Putamen (tissue), 1 donor: ENCODE measurements around the gene AUH.
A peak's percentile ranks its signal among the peaks of the same experiment; 100 is the strongest.
"Not testable (repeated sequence)": the region's sequence is repeated elsewhere in the genome, so short reads cannot be mapped to it uniquely, and the experiment has no call there.

Experiments
- DNase-seq: peaks from one replicate; pipeline ENCODE4 v3.0.0-alpha.2; 2016; ENCODE audit warnings: low spot score

The AUH gene, protein sequence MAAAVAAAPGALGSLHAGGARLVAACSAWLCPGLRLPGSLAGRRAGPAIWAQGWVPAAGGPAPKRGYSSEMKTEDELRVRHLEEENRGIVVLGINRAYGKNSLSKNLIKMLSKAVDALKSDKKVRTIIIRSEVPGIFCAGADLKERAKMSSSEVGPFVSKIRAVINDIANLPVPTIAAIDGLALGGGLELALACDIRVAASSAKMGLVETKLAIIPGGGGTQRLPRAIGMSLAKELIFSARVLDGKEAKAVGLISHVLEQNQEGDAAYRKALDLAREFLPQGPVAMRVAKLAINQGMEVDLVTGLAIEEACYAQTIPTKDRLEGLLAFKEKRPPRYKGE

DNA sequence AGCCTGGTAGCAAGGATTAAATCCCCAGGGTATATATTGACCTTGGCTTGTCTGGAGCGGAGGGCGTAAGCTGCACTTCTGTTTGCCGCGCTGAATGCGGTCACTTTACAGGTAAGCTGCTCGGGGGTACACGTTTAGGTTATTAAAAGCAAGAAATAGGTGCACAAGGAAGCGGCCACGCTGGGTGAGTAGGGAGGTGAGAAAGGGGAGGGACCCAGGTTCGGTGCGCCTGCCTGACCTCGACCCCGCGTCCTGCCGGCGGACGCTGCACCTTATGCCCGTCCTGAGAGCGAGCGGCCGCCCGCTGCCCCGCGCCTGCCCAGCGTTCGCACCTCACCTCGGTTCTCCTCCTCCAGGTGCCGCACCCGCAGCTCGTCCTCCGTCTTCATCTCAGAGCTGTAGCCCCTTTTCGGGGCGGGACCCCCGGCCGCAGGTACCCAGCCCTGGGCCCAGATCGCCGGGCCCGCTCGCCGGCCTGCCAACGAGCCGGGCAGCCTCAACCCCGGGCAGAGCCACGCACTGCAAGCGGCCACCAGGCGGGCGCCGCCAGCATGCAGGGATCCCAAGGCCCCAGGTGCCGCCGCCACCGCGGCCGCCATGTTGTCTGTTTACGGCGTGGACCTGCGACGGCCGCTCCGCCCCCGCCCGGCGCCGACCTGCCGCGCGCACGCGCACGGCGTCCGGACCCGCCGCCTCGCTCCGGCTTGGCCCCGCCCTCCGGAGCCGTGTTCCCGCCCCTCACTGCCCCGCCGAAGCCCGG, at the start of gene AUH:
Gene AUH (minus strand): TSS at position 628 of the 760 bp plus-strand sequence. CDS start 29 bp downstream, at position 599.
- peak; percentile 85 for DNase-seq

DNA sequence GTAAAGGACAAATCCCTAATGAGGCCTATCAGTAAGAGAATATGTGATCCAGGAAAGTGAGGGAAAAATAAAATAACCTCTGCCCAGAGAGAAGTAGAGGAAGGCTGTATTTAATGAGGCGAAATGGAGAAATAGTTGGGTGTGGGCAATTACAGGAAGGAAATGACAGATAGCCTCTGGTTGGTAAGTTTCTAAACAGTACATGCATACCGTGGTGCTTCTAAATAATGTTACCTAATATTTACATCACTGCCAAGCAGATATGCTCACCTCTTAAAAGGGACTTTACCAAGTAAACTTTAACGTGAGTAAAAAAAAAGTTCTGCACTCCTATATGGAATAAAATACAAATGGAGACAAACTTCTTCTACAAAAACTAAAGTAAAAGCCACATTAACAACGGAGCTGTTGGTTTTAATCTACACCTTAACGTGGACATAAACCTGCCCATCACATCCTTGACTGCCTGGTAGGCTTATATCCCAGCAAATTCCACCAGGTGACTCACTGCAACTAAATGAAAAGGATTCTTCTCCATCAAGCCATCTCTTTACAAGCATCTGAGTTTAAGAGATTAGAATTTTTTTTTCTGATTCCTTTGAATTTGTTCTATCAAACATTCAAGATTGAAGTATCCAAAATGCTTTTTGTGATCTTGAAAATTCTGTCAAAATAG, 49.5 kb upstream of the AUH start:
- no peak for DNase-seq

DNA sequence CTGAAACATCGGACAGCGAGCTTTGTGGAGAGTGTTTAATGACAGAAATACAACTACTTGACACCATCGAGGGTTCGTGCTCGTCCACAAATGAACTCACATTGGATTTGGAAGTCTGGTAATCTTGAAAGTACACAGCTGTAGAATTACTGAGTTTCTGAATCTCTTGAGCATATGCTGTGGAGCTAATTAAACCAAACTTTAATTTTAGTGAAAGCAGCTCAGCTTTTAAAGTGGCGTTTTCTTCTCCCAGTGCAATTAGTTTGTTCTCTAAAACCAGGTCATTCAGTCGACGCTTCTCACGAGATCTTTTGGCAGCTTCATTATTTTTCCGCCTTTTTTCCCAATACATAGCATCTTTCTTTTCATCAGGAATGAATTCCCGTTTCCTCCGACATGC, 48.4 kb upstream of the AUH start:
- no peak for DNase-seq

DNA sequence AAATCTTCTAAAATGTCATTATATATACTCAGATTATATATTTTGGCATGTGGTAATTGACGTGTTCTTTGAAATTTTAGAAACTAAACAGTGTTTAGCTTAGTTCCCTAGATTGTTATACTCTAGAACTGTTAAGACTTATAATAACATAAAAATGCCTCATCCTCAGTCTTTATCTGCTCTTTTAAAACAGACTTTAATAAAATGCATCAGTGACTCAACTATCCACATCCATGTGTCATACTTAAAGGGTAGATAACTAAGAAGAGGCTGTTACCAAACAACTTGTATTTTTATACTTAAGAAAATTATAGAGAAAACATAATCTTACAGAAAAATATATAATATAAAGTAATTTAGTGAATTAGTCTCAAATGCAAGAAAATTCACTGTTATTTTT, 46.8 kb upstream of the AUH start:
- no peak for DNase-seq

DNA sequence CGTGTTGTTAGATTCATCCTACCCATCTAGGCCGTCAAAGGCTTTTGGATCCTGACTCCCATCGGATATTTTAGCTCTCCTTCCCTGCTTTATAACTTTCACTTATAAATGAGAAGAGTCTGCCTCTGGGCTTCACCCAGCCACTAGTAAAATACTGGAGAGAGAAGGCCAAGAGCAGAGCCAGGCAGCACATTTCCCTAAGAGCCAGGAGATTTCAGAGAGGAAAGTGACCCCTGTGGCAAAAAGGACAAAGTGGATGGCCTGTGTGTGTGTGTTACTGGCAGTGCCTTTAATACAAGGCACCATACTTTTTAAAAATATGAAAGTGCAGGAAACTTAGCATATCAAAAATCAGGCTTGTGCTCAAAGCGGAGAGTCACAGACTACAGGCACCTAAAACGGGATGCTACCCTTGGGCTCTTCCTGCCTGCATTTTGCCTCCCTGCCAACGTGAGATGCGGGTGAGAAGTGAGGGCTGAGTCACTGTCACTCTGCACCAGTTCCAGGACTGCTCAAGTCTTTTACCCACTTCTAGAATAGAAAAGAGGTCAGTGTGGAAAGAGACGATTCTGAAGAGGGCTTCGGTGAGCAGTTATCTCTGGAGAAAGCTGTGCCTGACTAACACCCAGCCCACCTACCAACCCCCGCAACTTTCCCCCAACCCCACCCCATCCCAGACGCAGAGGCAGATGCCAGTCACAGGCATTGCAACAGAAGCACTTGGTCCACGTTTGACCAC, 46.0 kb upstream of the AUH start:
- no peak for DNase-seq

DNA sequence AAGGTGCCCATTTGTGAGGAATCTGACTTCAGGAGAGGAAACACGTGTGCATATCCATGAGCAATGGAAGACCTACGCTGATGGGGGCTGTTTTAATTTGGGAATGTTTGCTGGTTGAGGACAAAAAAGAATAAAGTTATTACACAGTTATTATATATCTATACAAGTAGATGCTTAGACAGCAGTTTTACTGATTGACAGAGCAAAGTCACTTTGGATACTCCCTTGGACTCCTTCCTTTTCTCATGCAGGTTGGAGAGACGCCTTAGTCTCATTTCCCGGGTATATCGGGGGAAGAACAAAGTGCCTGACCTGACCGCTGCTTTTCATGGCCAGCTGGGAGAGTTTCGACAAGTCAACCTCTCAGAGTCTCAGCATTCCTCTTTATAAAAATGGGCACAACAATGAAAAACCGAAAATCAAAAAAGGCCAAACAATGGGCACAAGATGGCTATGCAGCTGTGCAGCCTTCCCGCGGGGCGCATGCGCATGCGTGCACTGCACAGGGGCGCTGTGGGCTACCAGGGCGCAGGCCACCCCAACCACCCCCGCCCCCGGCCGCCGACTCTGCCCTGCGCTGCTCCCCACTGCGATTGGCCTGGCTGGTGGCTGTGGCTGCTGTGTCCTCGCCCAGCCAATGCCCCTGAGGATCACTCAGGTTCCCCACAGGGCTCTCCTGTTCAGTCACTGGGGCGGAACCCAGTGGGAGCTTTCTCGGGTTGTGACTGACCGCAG, 43.8 kb upstream of the AUH start:
- DNase-seq: no peak

GRCh38 chr9:91403665-91404543, 42.2 kb upstream of the AUH start:
- DNase-seq: no peak

DNA sequence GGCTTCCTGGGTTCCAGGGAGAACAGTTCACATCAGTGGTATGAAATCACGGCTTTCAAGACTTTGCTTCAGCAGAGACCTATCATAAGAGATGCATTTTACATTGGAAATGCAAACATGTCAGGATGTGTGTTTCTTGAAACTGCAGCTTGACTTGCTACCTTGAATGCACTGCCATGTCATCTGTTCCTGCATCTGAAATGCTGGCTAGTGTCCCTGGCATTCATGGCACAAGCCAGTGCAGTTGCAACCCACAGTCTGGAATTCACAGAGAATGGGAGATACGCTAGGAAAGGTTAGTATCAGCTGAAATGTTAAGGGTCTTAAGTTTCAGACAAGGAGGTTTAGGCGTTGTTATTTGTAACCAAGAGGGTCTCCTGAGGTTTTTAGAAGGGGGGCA, 37.2 kb upstream of the AUH start:
- no peak for DNase-seq

DNA sequence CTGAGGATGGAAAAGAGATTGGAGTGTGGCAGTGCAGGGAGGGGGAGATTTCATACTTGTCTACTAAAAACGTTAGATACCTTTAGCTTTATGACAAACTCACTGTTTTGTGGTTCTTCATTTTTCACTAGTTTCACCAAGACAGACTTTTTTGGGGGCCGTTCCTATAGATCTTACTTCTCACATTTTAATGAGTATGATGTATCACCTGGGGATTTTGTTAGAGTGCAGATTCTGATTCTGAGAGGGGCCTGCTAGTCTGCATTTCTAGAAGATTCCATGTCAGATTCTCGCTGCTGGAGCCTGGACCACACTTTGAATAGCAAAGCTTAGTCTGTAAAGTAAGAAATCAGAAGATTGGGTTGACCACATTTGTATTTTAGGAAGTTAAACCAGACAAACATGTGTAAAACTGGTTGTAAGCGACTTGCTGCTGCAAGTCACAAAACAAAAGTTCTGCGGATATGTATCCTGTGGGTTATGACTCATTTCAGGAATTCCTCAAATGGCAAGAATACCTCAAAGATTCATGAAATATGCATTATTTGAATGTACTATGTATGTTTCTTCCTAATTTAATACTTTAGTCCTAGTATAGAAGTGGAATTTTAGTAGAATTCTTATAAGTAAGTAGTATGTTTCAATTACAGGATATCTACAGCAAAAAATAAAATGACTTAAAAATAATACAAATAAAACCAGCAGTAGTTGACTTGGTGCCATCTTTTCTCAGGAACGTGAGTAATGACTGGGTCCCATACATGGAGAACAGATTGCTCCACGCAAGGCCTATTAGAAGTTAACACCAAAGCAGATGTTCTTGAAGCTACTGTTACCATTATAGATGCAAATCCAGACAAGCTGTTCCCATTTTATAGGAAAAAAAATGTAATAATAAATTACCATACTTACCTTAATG, 34.1 kb upstream of the AUH start:
- no peak for DNase-seq

- DNase-seq: no peak
These were observed 33.4 kb upstream of the AUH start for GRCh38 chr9:91395106-91395552.

DNA sequence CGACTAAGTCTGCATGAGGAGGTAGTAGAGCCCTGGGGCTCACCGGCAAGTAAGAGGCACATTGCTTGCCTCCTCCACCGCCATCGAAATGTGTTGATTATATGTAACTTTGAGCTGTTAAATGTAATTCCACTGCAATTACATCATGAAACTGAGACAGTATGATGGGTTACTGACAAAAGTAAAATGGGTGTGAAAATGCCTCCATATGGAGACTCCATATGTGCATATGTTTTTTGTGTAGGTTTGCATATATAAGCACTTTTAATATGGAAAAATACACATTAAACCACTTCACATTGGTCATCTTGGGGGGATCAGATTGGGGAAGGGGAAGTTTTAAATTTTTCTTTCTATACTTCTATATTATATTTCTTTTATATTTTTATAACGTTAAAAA, 32.1 kb upstream of the AUH start:
- no peak for DNase-seq

- DNase-seq: no peak
These were observed 30.7 kb upstream of the AUH start for GRCh38 chr9:91392435-91392834.

- no peak for DNase-seq
These were observed 30.1 kb upstream of the AUH start for GRCh38 chr9:91391818-91392217.

- no peak for DNase-seq
These were observed 29.7 kb upstream of the AUH start for GRCh38 chr9:91391412-91391811.

GRCh38 chr9:91389686-91390085, 28.0 kb upstream of the AUH start:
- not testable (repeated sequence) for DNase-seq

GRCh38 chr9:91386765-91387164, 25.0 kb upstream of the AUH start:
- no peak for DNase-seq

DNA sequence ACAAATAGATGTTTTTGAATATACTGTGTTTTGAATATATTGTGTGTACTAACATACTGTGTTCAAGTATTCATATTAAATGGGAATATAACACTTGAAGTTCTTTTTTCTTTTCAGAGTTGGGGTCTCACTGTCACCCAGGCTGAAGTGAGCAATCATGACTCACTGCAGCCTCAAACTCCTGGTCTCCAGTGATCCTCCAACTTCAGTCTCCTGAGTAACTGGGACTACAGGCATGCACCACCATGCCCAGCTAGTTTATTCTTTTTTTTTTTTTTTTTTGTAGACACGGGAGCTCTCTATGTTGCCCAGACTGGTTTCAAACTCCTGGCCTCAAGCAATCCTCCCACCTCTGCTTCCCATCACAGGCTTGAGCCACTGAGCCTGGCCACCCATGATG, 23.2 kb upstream of the AUH start:
- DNase-seq: no peak

GRCh38 chr9:91383577-91383976, 21.9 kb upstream of the AUH start:
- DNase-seq: no peak

DNA sequence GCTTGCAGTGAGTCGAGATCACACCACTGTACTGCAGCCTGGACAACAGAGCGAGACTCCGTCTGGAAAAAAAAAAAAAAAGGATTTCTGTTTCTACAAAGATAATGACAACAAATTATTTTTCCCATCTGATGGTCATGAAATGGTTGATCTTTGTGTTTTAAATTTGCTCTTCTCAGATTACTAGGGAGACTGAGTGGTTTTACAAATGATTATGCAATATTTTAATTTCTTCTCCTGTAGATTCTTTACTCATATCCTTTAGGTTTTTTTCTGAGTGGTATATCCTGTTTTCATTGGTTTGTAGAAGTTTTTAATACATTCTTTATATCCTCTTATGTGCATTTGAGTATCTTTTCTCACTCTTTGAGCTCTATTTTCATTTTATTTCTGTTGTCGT, 20.6 kb upstream of the AUH start:
- no peak for DNase-seq
